Measurements from ENCODE around the gene FAM163B.

Gene FAM163B

GRCh38 chr9:133580419-133580738 is 28.8 kb downstream of the FAM163B start:
- DNase-seq: no peak

GRCh38 chr9:133579601-133580418 is 29.4 kb downstream of the FAM163B start:
- no peak for DNase-seq

- DNase-seq: no peak
These were observed 30.4 kb downstream of the FAM163B start for GRCh38 chr9:133578524-133579441.

- DNase-seq: no peak
These were observed 31.5 kb downstream of the FAM163B start for GRCh38 chr9:133577737-133578112.

GRCh38 chr9:133576875-133577736 is 32.1 kb downstream of the FAM163B start:
- DNase-seq: no peak

- DNase-seq: no peak
These were observed 32.9 kb downstream of the FAM163B start for GRCh38 chr9:133576031-133576874.

- DNase-seq: no peak
These were observed 33.8 kb downstream of the FAM163B start for GRCh38 chr9:133575186-133576030.

- no peak for DNase-seq
These were observed 34.4 kb downstream of the FAM163B start for GRCh38 chr9:133574771-133575170.

GRCh38 chr9:133573791-133574515 is 35.2 kb downstream of the FAM163B start:
- no peak for DNase-seq

GRCh38 chr9:133572821-133573361 is 36.3 kb downstream of the FAM163B start:
- DNase-seq: no peak

- DNase-seq: no peak
These were observed 37.1 kb downstream of the FAM163B start for GRCh38 chr9:133571896-133572595.

GRCh38 chr9:133571391-133571890 is 37.7 kb downstream of the FAM163B start:
- DNase-seq: no peak

GRCh38 chr9:133570691-133571080 is 38.5 kb downstream of the FAM163B start:
- no peak for DNase-seq

- DNase-seq: no peak
These were observed 39.1 kb downstream of the FAM163B start for GRCh38 chr9:133569891-133570690.

- no peak for DNase-seq
These were observed 39.9 kb downstream of the FAM163B start for GRCh38 chr9:133569121-133569785.

GRCh38 chr9:133568186-133568585 is 41.0 kb downstream of the FAM163B start:
- DNase-seq: no peak

- no peak for DNase-seq
These were observed 42.4 kb downstream of the FAM163B start for GRCh38 chr9:133566817-133567216.

- DNase-seq: no peak
These were observed 42.8 kb downstream of the FAM163B start for GRCh38 chr9:133566382-133566781.

All from NCI-H526 (cell line).